ENCODE data around the gene RFTN1.
A peak's percentile ranks its signal among the peaks of the same experiment; 100 is the strongest.

RFTN1 gene

DNA sequence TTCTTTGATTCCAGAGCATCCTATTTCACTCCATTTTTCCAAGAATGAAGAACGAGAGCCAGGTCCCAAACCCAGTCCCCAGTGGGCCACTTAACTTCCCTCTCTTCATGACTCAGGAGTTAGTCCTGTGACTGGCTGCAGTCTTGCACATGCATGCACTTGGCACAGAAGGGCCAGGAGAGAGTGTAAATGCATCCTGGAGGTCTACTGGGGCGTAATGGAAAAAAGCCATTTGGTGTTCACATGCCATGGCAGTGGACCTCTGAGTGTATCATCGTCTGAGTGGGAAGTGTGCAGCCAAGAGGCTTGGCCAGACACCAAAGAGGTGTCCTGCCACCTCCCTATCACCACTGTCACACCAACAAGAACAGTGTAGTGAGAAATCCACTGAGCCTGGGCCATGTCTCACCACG is 15.1 kb upstream of the RFTN1 start:
- no peak for DNase-seq (ENCODE audit: low read depth, low spot score)

- no peak for DNase-seq (ENCODE audit: low read depth, low spot score)
These were observed 14.6 kb upstream of the RFTN1 start for GRCh38 chr3:16528106-16528505.

- DNase-seq (ENCODE audit: low read depth, low spot score): no peak
These were observed 10.7 kb upstream of the RFTN1 start for GRCh38 chr3:16524196-16524595.

DNA sequence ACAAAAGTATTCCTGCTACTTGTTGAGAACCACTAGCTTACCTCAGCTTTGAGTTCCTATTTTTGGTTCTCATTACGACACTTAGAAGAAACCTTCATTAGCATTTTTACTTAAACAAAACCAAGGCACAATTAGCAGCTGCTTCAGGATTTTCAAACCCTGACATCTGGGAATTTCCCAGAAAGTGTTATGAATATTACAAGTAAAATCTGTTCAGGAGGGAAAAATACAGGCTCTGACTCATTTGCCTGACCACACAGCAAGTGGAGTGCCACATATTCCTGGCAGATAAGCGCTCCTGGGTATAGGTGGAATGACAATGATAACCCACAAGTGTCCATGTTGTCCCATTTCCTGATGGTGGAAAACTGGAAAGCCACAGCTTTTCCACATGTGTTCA is 10.3 kb upstream of the RFTN1 start:
- no peak for DNase-seq (ENCODE audit: low read depth, low spot score)

DNA sequence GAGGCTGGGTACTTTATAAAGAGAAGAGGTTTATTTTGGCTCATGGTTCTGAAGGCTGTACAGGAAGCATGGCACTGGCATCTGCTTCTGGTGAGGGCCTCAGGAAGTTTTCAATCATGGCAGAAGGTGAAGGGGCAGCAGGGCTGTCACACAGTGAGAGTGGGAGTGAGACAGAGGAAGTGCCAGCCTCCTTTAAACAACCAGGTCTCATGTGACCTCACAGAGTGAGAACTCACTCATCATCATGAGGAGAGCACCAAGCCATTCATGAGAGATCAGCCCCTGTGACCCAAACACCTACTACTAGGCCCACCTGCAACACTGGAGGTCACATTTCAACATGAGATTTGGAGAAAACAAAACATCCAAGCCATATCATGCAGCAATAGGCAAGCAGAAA is 9.3 kb upstream of the RFTN1 start:
- DNase-seq (ENCODE audit: low read depth, low spot score): no peak

GRCh38 chr3:16520970-16521881 is 7.7 kb upstream of the RFTN1 start:
- DNase-seq (ENCODE audit: low read depth, low spot score): no peak

- no peak for DNase-seq (ENCODE audit: low read depth, low spot score)
These were observed 6.9 kb upstream of the RFTN1 start for GRCh38 chr3:16520241-16520969.

GRCh38 chr3:16516695-16517481 is 3.4 kb upstream of the RFTN1 start:
- DNase-seq (ENCODE audit: low read depth, low spot score): peak; percentile 41

- no peak for DNase-seq (ENCODE audit: low read depth, low spot score)
These were observed 2.5 kb upstream of the RFTN1 start for GRCh38 chr3:16515885-16516420.

- DNase-seq (ENCODE audit: low read depth, low spot score): no peak
These were observed 1.4 kb upstream of the RFTN1 start for GRCh38 chr3:16514755-16515353.

GRCh38 chr3:16514021-16514700 is 662 bp upstream of the RFTN1 start:
- DNase-seq (ENCODE audit: low read depth, low spot score): no peak

DNA sequence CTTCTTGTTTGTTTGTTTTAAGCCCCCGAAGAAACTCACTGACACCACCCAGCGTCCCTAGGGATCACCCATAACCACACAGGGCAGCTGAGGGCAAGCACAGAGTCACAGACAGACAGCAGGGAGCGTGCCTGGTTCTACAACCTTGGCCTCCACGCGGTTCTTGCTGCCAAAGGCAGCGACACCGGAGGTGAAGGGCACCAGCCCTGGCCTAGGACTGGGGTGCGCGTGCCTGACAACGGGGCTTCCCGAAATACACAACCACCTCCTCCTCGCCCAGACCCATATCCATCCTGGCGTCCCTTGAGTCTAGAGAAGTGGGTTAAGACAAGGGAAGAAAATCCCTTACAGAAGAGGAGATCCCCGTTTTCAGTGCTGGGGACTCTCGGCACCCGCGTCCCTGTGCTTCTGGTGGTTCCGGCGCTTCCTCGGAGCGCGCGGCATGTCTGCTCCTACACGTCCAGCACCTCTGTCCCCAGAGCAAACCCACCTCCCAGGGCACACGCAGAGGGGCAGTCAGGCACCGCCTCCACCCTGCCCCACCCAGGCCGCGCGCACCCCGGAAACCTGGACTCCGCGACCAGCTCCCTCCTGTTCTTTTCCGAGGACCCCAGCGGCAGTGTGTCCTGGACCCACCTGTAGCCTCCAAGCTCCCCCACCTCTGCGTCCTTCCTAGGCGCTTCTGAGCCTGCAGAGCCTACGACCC is 911 bp downstream of the RFTN1 start:
- DNase-seq (ENCODE audit: low read depth, low spot score): peak; percentile 24

DNA sequence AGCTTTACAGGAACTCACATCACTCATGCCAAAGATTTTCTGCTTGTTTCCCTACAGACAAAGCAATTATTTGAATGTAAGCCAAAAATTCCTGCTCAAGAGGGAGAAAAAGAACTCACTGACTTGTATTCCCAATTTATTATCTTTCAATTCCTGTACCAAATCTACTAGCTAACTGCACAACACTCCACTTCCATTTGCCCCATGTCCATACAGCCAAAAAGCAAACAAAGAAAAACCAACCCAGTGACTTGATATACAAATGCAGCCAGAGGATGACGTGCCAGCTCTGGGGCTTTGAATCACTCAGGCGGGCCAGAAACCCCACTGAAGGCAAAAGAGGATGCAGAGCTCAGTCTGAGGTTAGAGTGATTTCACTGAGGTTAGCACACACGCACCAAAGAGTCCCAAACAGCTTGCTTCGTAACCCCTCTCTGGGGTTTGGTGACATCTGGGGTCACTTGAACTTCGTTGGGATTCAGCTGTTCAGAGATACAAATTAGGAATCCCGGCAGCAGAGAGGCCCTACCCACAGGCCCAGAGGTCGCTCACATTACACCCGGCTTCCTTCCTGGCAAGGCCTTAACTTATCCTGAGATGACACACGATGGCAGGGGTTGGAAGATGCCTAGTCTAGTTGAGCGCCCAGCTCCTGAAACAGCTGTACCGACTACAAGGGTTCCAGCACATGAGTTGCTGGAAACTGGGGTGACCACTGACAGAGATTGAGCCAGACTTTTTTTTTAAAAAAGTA is 1.6 kb downstream of the RFTN1 start:
- DNase-seq (ENCODE audit: low read depth, low spot score): peak; percentile 85

GRCh38 chr3:16510620-16511319 is 2.7 kb downstream of the RFTN1 start:
- no peak for DNase-seq (ENCODE audit: low read depth, low spot score)

GRCh38 chr3:16509721-16510619 is 3.5 kb downstream of the RFTN1 start:
- DNase-seq (ENCODE audit: low read depth, low spot score): no peak

DNA sequence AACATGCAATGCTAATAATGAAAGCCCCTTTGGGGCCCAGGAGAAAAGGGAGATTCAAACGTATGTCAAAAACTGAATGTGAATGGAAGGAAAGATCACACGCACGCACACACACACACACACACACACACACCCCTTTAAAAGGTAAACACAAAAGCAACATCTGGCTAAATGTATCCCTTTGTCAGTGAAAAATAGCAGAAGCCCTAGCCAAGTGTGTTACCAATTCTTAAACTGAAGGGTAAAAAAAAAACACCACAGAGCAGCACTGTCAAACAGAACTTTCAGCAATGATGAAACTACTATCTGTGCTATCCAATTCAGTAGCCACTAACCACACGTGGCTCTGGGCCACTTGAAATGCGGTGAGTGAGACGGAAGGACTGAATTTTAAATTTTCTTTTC is 4.9 kb downstream of the RFTN1 start:
- no peak for DNase-seq (ENCODE audit: low read depth, low spot score)

GRCh38 chr3:16508243-16508578 is 5.3 kb downstream of the RFTN1 start:
- DNase-seq (ENCODE audit: low read depth, low spot score): no peak

All from smooth muscle cell of the brain vasculature (primary cell).